Endothelial cell of umbilical vein (primary cell): ENCODE measurements around the gene SPTLC2. TPM values are rescaled to one million over a fixed set of nuclear protein-coding genes. Genes with fewer than 3 reads are reported as not detected.

Experiments
- BruUV-seq: library from RNA; stranded (reverse); fragments of 400-500 nt; replicated peaks from 2 replicates; lab custom pipeline; 2021; lab: Mats Ljungman, UMichigan
- CTCF ChIA-PET: fragments of 300-600, 350-600 bp; sonication (Branson Sonifier 250); formaldehyde crosslinking; loops from one replicate; lab custom pipeline; 2021; ENCODE audit warnings: antibody characterized with exemption, inconsistent platforms; lab: Charles Lee
- POLR2A ChIA-PET: fragments of 300-600, 350-600 bp; sonication (Branson Sonifier 250); formaldehyde crosslinking; loops from one replicate; lab custom pipeline; 2021; ENCODE audit warnings: antibody characterized with exemption, inconsistent platforms; lab: Charles Lee
- DNase-seq: peaks from one replicate; pipeline ENCODE4 v3.0.0-alpha.2; 2011; ENCODE audit warnings: low read depth, low spot score
- FAIRE-seq: peaks from 2 replicates; lab custom pipeline; 2011; peaks lifted over from hg19 to GRCh38; lab: Jason Lieb, UNC
- H2AFZ ChIP-seq: 2 replicates; pipeline ENCODE4 v1.6.0; 2012; ENCODE audit warnings: low read depth, low read length, control low read depth, inconsistent platforms
- H3K27ac ChIP-seq: 2 replicates; pipeline ENCODE4 v1.5.1; 2011; ENCODE audit warnings: low read depth, mild to moderate bottlenecking, control low read depth, low read length, moderate library complexity; ENCODE audit not compliant: insufficient read depth
- H3K27me3 ChIP-seq, 2 experiments: 2 replicates each; pipeline versions ENCODE4 v1.6.0 to v1.6.1; 2011; ENCODE audit warnings: low read length in 2 of 2, mixed read lengths in 1 of 2; ENCODE audit not compliant: control insufficient read depth in 2 of 2, insufficient read depth in 2 of 2
- H3K36me3 ChIP-seq, 2 experiments: 2 replicates in 1 of 2; 3 replicates in 1 of 2; pipeline ENCODE4 v1.5.1; 2011; ENCODE audit warnings: low read length in 2 of 2, mild to moderate bottlenecking in 1 of 2, moderate library complexity in 1 of 2; ENCODE audit not compliant: control insufficient read depth in 2 of 2, insufficient read depth in 2 of 2; ENCODE audit errors: extremely low read depth in 1 of 2
- H3K4me1 ChIP-seq: 3 replicates; pipeline ENCODE4 v1.5.1; 2011; ENCODE audit warnings: mild to moderate bottlenecking, low read length; ENCODE audit not compliant: control insufficient read depth, insufficient read depth; ENCODE audit errors: extremely low read depth
- H3K4me2 ChIP-seq: 2 replicates; pipeline ENCODE4 v1.6.1; 2011; ENCODE audit warnings: low read length, control low read depth, mixed read lengths; ENCODE audit not compliant: insufficient read depth
- H3K4me3 ChIP-seq, 3 experiments: fragments of 200-600 bp in 1 of 3; sonication (generic), shearing (Covaris generic) in 1 of 3; replicated peaks in 1 of 3; 2 replicates each; pipeline ENCODE4 v1.5.1; 2011 to 2016; ENCODE audit warnings: control low read depth in 3 of 3, low read length in 3 of 3, mild to moderate bottlenecking in 2 of 3, inconsistent platforms in 1 of 3, low read depth in 1 of 3, moderate library complexity in 1 of 3; ENCODE audit not compliant: insufficient read depth in 1 of 3
- H3K79me2 ChIP-seq: 2 replicates; pipeline ENCODE4 v1.6.0; 2012; ENCODE audit warnings: low read length, inconsistent platforms; ENCODE audit not compliant: control insufficient read depth, insufficient read depth
- H3K9ac ChIP-seq: replicated peaks from 2 replicates; pipeline ENCODE3; 2011; ENCODE audit warnings: low read length, control low read depth; ENCODE audit not compliant: insufficient read depth; ENCODE audit errors: extremely low read depth
- H3K9me1 ChIP-seq: replicated peaks from 3 replicates; pipeline ENCODE4 v1.6.0; 2011; ENCODE audit warnings: mild to moderate bottlenecking, low read length; ENCODE audit not compliant: control insufficient read depth, insufficient read depth; ENCODE audit errors: extremely low read depth
- H3K9me3 ChIP-seq: replicated peaks from 2 replicates; pipeline ENCODE4 v1.5.1; 2012; ENCODE audit warnings: low read length, inconsistent platforms; ENCODE audit not compliant: control insufficient read depth, insufficient read depth
- H4K20me1 ChIP-seq: replicated peaks from 2 replicates; pipeline ENCODE3; 2011; ENCODE audit warnings: mild to moderate bottlenecking, low read length; ENCODE audit not compliant: control insufficient read depth, insufficient read depth; ENCODE audit errors: extremely low read depth
- CTCF ChIP-seq, 2 donors: IDR thresholded peaks; 1 replicate in 1 of 2; 2 replicates in 1 of 2; pipeline ENCODE4 v1.5.1; 2011; ENCODE audit warnings: low read length in 2 of 2, mild to moderate bottlenecking in 2 of 2, moderate library complexity in 2 of 2, control low read depth in 1 of 2, inconsistent platforms in 1 of 2, low read depth in 1 of 2; ENCODE audit not compliant: insufficient read depth in 1 of 2; ENCODE audit errors: extremely low read depth in 1 of 2
- GATA2 ChIP-seq: IDR thresholded peaks from 2 replicates; pipeline ENCODE4 v1.7.0; 2011; ENCODE audit warnings: low read depth, mild to moderate bottlenecking, moderate library complexity, mixed read lengths, low read length; ENCODE audit not compliant: insufficient read length, insufficient read depth
- MYC ChIP-seq: IDR thresholded peaks from one replicate; pipeline ENCODE4 v1.6.1; 2011; ENCODE audit warnings: mild to moderate bottlenecking, low read depth, low read length
- dilution Hi-C: fragments of 300-500 bp; cut with MboI; formaldehyde crosslinking; loops from one replicate; pipeline ENCODE4 v1.15.0; 2019; ENCODE audit warnings: low sequenced_read_pairs; ENCODE audit not compliant: extremely low pct_ligation_motif_present
- intact Hi-C: fragments of 100-400 bp; cut with micrococcal nuclease; formaldehyde crosslinking; loops from one replicate; pipeline ENCODE4 v1.10.0; 2022
- polyA plus RNA-seq, 4 experiments: library from polyadenylated mRNA; depleted of rRNA in 3 of 4; stranded (reverse) in 3 of 4; unstranded in 1 of 4; fragments of >200 nt; gene quantifications; 2 replicates each; pipeline versions ENCODE4 v1.2.1 to v1.2.3, GENCODE V29; 2011 to 2012; ENCODE audit warnings: missing spikeins in 1 of 4
- total RNA-seq: library from RNA; stranded (reverse); gene quantifications from 2 replicates; pipeline ENCODE4 v1.2.3, GENCODE V29; 2021

Gene SPTLC2
- total and polyA plus RNA-seq, 2 donors (not counting 3 experiments of a cell fraction or from before 2014, with no cell fraction given): 19.1 to 71.3 TPM

GRCh38 chr14:77459072-77459723, 157.2 kb downstream of the SPTLC2 start:
- TF ChIP-seq MYC (no peak), CTCF (IDR thresholded peaks at IDR 0.05; ENCODE audit: extremely low read depth in 1 of 2, insufficient read depth in 1 of 2, low read depth in 1 of 2, low read length in 2 of 2) (peak; percentile 68 to 79), GATA2 (no peak)
- Histone ChIP-seq H3K9me3 (no peaks in the 10 kb centered on the region), H3K27me3 (no peaks in the 10 kb centered on the region), H3K4me2 (peak overlapping the region; percentile 94), H3K9me1 (no peaks in the 10 kb centered on the region), H3K79me2 (peaks cover 40% of the 10 kb centered on the region), H3K36me3 (peaks cover 22 to 24% of the 10 kb centered on the region in 2 experiments), H4K20me1 (peaks cover 2% of the 10 kb centered on the region), H2AFZ (no peak overlapping the region), H3K27ac (peak overlapping the region; percentile 76), H3K4me1 (peaks cover 21% of the 10 kb centered on the region), H3K4me3 (peak overlapping the region; percentile 45 to 86 (median 66)), H3K9ac (peak overlapping the region; percentile 87)
- TSS peak; percentile 29 for BruUV-seq
- CTCF ChIA-PET: interaction anchor here (0.5 to 3.8 kb wide), 40 partner anchors 10 to 595 kb away, joined by 3 to 75 read pairs (median 4); no protein-coding TSS in a partner anchor
- intact Hi-C loops (loop anchor here (1.0 to 5.0 kb wide), 6 partner anchors 84 to 362 kb away; partner anchors contain the start of genes CIPC and SPTLC2), dilution Hi-C loops (no loop called here)
- POLR2A ChIA-PET: interaction anchor here (0.7 to 1.1 kb wide), 2 partner anchors 84 to 138 kb away, joined by 3 to 4 read pairs; partner anchors contain the start of gene GSTZ1
- peak; percentile 84 for FAIRE-seq
- DNase-seq: peak; percentile 84
